ELF-1 (cell line): ENCODE data around the gene PLA2G4C.
"Not testable (repeated sequence)": the region's sequence is repeated elsewhere in the genome, so short reads cannot be mapped to it uniquely, and the experiment has no call there.

Experiments
- DNase-seq: peaks from one replicate; pipeline ENCODE4 v3.0.0-alpha.2; 2016; ENCODE audit warnings: low read depth, low spot score

Gene PLA2G4C

DNA sequence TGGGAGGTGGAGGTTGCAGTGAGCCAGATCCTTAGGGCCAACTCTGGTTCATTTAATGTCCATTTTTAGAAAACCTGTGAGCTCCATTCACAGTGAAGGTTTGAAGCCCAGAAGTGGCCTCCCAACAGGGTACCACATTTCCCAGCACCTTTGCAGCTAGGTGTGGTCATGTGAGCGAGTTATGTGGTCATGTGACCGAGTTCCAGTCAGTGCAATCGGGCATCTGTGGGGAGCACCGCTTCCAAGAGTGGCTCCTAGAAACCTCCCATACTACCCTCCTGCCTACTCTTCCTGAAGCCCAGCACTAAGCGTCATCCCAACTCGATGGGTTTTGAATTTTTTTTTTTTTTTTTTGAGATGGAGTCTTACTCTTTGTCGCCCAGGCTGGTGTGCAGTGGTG lies 663 bp upstream of the PLA2G4C start:
- DNase-seq, result no peak

DNA sequence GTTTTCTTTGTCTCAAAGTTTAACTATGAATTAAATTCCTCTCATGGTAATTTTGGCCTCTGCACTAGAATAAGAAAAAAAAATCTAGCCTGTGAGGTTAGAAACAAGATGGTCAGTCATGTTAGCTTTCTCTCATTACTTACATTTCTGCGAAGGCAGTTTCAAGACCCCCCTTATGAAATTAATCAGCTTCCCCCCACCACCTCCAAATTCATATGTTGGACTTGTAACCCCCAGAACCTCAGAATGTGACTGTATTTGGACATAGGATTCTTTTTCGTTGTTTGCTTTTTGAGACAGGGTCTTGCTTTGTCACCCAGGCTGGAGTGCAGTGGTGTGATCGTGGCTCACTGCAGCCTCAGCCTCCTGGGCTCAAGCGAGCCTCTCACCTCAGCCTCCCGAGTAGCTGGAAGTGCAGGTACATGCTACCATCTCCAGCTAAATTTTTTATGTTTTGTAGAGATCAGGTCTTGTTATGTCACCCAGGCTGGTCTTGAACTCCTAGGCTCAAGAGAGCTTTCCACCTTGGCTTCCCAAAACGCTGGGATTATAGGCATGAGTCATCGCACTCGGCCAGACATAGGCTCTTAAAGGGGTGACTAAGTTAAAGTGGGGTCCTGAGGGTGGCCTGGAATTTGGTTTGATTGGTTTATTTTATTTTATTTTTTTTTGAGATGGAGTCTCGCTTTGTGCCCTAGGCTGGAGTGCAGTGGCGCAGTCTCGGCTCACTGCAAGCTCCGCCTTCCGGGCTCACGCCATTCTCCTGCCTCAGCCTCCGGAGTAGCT lies 1.4 kb downstream of the PLA2G4C start:
- no peak for DNase-seq

DNA sequence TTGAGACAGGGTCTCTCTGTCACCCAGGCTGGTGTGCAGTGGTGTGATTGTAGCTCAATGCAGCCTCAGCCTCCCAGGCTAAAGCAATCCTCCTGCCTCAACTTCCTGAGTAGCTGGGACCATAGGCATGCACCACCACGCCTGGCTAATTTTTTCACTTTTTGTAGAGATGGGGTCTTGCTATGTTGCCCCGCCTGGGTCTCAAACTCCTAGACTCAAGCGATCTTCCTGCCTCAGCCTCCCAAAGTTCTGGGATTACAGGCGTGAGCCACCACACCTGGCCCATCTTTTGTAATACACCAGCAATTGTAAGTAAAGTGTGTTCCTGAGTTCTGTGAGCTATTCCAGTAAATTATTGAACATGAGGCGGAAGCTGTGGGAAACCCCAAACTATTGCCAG lies 6.7 kb downstream of the PLA2G4C start:
- DNase-seq, result no peak

DNA sequence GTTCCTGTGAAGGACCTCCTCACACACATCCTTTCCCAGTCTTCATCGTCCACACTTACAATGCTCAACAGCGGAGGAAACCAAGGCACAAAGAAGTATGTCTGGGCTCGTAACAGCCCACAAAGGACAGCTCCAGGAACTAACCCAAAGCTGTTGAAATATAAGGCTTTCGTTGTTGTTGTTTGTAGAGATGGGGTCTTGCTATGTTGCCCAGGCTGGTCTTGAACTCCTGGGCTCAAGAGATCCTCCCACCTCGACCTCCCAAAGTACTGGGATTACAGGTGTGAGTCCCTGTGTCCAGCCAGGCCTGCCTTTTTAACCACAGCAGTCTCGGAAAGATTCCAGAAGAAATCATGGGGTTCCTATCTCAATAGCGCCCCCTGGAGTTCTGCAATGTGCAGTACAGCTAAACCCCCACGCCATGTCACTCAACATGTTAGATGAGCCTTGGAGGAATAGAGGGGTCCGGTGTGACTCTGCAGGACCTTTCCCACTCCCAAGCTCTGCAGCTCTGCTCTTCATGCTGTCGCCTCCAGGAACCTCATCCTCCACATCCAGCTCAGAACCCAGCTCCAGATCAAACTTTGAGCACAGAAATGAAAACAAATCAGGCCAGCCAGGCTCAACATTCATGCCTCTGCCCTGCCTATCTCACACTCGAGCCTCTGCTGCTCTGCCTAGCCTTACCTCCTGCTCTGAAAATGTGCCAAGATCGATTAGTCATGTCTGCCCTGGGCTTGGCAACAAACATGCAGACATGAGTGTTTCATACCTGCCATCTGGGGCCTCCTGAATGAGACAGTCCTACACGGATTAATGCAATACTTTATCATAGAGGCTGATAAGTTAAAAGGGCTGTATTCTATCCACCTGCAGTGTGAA lies 7.5 kb downstream of the PLA2G4C start:
- DNase-seq, result peak; percentile 81

DNA sequence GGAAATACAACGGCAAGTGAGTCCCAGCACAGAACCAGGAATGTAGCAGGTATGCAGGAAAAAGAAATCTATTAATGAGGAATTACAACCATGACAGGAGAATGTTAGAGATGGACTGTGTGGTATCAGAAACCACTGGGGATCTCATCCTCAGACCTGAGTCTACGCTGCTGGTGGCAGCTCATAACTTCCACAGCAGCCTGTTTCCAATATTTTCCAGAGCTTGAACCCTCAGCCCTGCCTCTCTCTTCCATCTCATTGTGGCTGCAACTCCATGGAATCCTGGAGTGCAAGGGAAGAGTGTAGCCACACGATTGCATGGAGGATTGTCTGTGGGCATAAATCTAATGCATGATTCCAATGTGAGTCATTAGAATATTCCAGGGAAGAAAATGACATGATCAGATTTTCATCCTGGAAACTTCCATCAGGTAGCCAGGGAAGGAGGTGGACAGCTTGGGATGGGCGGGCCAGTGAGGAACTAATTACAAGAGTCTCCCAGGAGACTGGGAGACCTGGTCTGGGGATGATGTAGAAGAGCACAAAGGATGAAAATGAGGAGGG lies 14.9 kb downstream of the PLA2G4C start:
- no peak for DNase-seq

DNA sequence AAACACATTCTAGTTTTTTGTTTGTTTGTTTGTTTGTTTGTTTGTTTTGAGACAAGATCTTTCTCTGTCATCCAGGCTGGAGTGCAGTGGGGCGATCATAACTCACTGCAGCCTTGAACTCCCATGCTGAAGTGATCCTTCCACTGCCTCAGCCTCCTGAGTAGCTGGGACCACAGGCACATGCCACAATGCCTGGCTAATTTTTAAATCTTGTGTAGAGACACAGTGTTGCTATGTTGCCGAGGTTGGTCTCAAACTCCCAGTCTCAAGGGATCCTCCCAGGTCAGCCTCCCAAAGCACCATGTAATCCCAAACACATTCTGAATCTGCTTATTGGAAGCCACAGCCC lies 15.8 kb downstream of the PLA2G4C start:
- no peak for DNase-seq

DNA sequence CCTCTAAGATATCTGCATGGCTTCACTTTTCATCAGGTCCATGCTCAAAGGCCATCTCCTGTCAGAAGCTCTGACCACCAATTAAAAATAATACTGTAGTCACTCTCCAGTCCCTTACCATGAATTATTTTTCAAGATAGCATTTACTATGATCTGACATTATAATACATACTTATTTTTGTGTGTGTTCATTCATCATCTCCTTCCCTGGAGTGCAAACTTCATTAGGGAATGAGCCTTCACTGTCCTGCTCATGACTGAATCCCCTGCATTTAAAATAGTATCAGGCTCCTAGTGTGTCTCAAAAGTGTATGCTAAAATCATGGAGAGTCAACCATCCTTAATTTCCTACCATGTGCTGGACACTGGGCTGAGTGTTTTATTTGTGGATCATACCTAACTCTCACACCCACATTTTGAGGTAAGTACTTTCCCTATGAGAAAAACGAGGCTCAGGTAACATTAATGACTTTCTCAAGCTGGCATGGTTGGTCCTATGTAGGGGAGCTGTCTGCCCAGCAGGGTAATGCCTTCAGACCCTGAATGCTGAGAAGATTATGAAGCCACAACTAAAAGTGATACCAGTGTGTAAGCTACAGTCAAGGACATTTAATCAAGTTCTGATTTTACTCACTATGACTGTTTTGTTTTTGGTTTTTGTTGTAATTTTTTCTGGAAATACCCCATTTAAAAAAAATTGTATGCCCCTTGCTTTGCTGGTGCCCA lies 16.3 kb downstream of the PLA2G4C start:
- DNase-seq, result no peak

DNA sequence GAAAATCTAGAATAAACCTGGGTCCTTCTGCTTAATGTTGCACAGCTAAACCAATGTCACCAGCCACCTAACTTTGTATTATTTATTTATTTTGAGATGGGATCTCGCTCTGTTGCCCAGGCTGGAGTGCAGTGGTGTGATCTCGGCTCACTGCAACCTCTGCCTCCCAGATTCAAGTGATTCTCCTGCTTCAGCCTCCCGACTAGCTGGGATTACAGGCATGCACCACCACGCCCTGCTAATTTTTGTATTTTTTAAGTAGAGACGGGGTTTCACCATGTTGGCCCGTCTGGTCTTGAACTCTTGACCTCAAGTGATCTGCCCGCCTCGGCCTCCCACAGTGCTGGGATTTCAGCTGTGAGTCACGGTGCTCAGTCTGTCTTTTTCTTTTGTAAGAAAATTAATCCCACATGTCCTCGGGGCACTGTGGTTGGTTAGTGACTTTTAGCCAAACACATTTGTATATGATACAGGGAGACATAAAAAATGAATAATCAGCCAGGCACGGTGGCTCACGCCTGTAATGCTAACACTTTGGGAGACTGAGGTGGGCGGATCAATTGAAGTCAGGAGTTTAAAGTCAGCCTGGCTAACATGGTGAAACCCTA lies 19.4 kb downstream of the PLA2G4C start:
- DNase-seq, result not testable (repeated sequence)

DNA sequence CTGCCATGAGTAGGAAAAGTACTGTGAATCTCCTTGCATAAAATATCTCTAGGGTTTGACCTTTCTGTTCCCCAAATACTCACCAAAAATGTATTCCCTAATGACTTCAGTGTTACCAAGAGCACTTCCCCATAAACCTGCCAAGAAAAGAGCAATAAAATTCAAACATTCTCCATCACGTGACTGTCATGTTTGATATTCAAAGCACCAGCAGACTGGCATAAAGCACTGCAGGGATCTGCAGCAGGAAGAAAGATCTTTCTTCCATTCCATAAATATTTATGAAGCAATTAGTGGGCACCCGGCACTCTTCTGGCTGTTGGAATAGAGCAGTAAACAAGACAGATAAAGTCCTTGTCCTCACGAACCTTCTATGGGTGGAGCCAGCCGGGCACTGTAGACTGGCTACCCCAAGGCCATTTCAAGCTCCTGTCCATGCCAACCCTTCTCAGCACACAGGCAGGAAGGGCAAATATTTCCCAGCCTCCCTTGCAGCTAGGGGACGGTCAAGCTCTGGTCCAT lies 20.3 kb downstream of the PLA2G4C start:
- no peak for DNase-seq

DNA sequence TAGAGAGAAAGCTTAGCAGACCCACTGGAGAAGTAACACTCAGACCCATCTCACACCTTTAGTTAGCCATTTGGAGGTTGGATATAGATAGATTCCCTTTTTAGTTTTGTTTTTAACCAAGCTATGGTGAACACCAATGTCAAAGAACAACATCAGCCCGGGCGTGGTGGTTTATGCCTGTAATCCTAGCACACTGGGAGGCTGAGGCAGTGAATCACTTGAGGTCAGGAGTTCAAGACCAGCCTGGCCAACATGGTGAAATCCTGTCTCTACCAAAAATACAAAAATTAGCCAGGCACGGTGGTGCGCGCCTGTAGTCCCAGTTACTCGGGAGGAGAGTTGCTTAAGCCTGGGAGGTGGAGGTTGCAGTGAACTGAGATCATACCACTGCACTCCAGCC lies 21.6 kb downstream of the PLA2G4C start:
- not testable (repeated sequence) for DNase-seq

DNA sequence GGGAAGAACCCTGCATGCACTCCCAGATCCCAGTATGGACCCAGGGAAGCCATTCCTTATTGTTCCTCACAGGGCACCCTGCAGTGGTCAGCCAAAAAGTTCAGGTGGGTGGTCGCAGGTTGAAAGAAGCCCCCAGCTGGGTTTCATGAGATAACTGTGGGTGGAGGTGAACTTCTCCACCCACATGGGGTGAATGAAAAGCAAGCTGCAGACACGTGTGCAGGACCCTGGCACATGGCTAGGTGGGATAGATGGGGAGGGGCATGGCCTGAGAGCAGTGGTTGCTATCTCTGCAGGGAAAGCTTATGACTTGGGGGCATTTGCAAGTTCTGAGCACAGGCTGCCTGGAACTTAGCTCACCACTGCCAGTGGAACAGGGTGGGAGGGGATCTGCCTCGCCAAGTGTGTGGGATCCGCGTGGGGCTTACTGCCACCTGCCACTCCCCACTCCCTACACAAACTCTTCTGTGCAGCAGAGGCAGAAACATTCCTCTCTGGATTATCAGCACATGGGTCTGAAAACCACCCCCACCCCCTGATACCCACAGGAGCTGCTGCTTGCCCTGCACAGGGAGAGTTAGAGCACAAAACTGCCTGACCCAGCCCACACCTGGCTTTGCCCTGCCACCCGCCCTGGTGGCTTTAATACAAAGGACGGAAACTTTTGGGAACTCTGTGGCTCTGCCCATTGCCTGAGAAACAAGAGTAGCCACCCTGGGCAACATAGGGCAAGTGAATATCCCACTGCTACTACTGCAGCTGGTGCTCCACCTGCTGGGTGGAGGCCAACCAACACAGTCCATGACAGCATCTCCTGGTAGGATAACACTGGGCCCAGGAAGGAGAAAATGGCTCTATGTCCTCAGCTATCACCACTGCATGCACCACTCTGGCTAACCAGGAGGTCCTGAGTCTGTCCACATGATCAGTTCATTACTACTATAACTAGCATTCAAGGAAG lies 24.4 kb downstream of the PLA2G4C start:
- DNase-seq, result no peak

DNA sequence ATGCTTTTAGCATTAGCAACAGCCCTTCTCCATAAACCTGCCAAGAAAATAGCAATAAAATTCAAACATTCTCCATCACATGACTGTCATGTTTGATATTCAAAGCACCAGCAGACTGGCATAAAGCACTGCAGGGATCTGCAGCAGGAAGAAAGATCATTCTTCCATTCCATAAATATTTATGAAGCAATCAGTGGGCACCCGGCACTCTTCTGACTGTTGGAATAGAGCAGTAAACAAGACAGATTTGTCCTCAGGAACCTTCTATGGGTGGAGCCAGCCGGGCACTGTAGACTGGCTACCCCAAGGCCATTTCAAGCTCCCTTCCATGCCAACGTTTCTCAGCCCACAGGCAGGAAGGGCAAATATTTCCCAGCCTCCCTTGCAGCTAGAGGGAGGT lies 25.5 kb downstream of the PLA2G4C start:
- no peak for DNase-seq

DNA sequence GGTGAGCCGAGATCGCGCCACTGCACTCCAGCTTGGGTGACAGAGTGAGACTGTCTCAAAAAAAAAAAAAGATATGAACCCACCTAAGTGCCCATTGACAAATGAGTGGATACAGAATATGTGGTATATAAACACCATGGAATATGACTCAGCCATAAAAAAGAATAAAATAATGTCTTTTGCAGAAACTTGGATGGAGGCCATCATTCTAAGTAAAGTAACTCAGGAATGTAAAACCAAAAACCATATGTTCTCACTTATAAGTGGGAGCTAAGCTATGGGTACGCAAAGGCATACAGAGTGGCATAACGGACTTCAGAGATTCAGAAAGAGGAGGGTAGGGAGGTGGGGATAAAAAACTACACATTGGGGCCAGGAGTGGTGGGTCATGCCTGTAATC lies 29.5 kb downstream of the PLA2G4C start:
- no peak for DNase-seq

DNA sequence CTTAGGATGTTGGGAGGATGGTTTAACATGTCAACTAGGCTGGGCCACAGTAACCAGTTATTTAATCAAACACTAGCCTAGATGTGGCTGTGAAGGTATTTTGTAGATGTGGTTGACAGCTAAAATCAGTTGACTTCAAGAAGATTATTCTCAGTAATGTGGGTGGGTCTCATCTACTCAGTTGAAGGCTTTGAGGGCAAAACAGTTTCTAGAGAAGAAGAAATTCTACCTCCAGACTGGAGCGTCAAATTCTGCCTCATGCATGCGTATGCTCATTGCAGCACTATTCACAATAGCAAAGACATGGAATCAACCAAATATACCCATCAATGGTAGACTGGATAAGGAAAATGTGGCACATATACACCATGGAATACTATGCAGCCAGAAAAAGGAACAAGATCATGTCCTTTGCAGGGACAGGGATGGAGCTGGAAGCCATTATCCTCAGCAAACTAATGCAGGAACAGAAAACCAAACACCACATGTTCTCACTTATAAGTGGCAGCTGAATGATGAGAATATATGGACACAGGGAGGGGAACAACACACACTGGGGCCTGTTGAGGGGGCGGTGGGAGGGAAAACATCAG lies 40.3 kb downstream of the PLA2G4C start:
- DNase-seq, result not testable (repeated sequence)

DNA sequence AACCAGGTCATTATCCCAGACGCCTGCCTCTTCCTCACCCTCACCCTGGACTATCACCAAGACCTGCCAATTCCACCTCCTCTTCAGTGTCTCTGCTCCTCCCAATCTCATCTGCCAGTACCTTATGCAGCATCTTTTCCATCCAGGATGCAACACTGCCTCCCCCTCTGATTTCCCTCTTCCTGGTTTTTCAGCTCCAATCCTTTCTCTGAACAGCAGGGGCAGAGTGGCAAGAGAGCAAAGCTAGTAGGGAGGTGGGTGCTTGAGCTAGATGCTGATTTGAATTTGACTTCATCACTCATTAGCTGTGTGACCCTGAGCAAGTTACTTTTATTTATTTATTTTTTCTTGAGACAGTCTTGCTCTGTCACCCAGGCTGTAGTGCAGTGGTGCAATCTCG lies 41.2 kb downstream of the PLA2G4C start:
- no peak for DNase-seq

DNA sequence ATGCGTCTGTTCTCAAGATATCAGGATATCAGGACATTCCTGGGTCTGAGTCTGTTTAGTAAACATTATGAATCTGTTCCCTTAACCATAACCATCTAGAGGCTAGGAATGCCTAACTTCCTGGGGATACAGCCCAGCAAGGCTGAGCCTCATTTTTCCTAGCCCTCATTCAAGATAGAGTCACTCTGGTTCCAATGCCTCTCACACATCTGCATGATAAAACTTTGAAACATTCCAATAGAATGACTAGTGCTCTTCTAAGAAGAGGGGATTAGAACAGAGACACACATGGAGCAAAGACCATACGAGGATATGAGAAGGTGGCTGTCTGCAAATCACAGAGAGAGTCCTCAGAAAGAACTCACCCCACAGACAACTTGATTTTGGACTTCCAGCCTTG lies 46.1 kb downstream of the PLA2G4C start:
- peak; percentile 13 for DNase-seq

DNA sequence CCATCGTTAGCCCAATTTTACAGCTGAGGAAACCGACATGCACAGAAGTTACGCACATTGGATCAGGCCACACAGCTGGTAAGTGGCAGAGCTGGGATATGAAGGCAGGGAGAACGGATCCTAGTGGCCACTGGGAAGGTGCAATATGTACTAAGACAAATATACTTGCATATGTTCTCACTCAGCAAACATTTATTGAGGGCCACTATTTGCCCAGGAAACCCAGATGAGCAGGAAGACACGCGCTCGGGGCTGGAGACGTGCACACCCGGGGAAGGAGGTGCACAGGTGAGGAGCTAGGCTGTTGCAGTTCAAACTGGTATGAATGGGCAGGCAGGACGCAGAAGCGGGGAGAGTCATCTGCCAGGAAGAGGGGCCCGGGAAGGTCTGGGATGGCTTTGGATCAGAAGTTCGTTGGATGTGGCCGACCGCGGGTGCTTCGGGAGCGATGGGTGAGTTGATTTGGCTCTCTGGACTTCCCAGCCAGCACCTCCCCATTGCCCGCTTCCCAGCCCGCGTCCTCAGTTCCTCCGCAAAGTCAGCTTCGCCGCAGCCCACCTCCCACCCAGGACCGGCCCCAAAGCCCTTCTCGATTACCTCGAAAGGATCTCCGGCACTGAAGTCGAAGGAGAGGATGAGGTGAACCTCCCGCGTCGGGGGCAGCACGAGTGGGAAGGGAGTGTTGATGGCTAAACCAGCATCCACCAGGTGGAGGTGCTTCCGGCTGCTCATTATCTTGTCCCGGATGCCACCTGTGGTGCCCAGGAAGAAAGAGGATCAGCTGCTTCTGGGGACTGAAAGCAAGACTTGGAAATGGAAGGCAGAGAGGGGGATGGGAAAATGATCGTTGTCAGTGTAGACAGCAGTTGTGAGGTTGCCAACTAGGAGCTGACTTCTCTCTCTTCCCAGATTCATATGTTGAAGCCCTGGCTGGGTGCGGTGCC lies 48.9 kb downstream of the PLA2G4C start:
- DNase-seq, result no peak

DNA sequence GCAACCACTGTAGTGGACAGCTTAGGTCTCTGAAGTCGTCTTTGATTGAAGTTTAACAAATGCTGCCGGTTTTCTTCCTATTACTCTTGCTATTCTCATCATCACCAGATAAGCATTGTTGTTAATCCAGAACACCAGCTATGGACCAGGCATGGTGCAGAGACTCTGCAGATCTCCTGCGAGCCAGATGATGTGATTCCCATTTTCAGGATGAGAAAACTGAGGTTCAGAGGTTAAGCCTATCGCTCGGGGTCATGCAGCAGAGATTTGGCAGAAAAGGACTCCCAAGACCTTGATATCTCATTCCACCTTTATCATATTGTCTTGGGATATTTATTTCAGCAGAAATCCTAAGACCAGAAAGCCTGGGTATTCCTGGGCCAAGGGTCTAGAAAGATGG lies 50.2 kb downstream of the PLA2G4C start:
- DNase-seq, result no peak

DNA sequence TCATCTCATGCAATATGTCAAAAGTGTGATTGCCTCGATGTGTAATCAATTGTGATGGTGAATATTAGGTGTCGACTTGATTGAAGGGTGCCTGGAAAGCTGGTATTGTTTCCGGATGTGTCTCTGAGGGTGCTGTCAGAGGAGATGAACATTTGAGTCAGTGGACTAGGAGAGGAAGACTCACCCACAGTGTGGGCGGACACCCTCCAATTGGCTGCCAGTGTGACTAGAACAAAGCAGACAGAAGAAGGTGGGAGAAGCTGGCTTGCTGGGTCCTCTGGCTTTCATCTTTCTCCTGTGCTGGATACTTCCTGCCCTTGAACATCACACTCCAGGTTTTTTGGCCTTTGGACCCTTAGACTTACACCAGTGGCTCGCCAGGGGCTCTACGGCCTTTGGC lies 51.3 kb downstream of the PLA2G4C start:
- DNase-seq, result no peak
